ENCODE results near the gene GSS. TPM values are rescaled to one million over a fixed set of nuclear protein-coding genes. Genes with fewer than 3 reads are reported as not detected.

Gene GSS
- total RNA-seq, 1 experiment from 2014 or later, result 83.6 TPM

DNA sequence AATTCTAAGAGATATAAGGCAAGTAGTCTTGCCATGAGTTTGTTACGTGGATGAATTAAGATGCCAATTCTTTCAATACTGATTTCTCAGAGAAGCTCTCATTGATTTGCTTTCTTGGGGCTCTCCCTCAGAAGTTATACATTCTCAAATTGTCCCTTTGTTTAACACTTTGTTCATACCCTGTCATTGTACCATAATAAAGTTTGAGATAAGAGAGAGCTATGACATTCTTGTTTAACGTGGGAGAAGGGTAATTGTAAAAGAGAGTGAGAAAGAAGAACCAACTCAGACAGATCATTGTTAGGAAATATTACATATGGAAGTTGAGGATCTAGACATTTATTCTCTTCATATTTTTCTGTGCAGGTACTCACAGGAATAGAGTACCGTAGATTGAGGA, 60.1 kb downstream of the GSS start:
- Histone ChIP-seq H3K9me3 (ENCODE audit: control insufficient read depth in 1 of 2, insufficient read depth in 1 of 2, low read depth in 1 of 2, low read length in 2 of 2) (no peaks in the 10 kb centered on the region), H4K20me1 (ENCODE audit: insufficient read depth) (no peaks in the 10 kb centered on the region), H3K9me2 (ENCODE audit: insufficient read depth) (no peaks in the 10 kb centered on the region), H2AFZ (ENCODE audit: low read depth, low read length, poor library complexity, severe bottlenecking) (no peak overlapping the region), H3K4me2 (ENCODE audit: low read length) (no peak overlapping the region), H3K36me3 (ENCODE audit: control insufficient read depth in 1 of 2, insufficient read depth in 2 of 2, low read length in 2 of 2) (no peaks in the 10 kb centered on the region), H3K9ac (ENCODE audit: low read length) (no peak overlapping the region), H3K4me3 (replicated peaks in 1 of 2; ENCODE audit: low read depth in 1 of 2, low read length in 2 of 2) (no peak overlapping the region), H3K27ac (ENCODE audit: low read depth, low read length) (no peak overlapping the region), H3K79me2 (ENCODE audit: insufficient read depth, low read length) (no peaks in the 10 kb centered on the region), H3K27me3 (ENCODE audit: insufficient read depth, low read length) (no peaks in the 10 kb centered on the region), H3K4me1 (ENCODE audit: control insufficient read depth in 1 of 2, insufficient read depth in 2 of 2, low read length in 2 of 2) (peaks cover 10 to 26% of the 10 kb centered on the region in 2 experiments)
- ATAC-seq (no peak), DNase-seq (ENCODE audit: low read depth, low spot score) (no peak)
- BruUV-seq (replicated peaks), result no TSS peak
- ChIA-PET POLR2A (no interaction called here), RAD21 (ENCODE audit: low non-redundant PET in 1 of 2, low total read pairs in 2 of 2, uncharacterized antibody in 2 of 2, unreplicated experiment in 2 of 2) (no interaction called here), CTCF (no interaction called here)
- intact Hi-C loops (cut with micrococcal nuclease), result no loop called here
- TF ChIP-seq POLR2A (IDR thresholded peaks at IDR 0.05; ENCODE audit: borderline replicate concordance, extremely low read depth, insufficient read depth, insufficient read length) (no peak), SRF (IDR thresholded peaks at IDR 0.05; ENCODE audit: low read depth) (no peak), RAD21 (IDR thresholded peaks at IDR 0.05; ENCODE audit: low read depth) (no peak), ELF1 (IDR thresholded peaks at IDR 0.05; ENCODE audit: borderline replicate concordance, low read depth) (no peak), EZH2phosphoT487 (IDR thresholded peaks at IDR 0.05; ENCODE audit: borderline replicate concordance) (no peak), TCF7L2 (IDR thresholded peaks at IDR 0.05; ENCODE audit: borderline replicate concordance, extremely low read depth, insufficient read depth, insufficient read length) (no peak), EZH2 (IDR thresholded peaks at IDR 0.05) (no peak), POLR2AphosphoS5 (IDR thresholded peaks at IDR 0.05; ENCODE audit: low read depth, low read length) (no peak), SP1 (IDR thresholded peaks at IDR 0.05; ENCODE audit: low read depth) (no peak), SIN3A (IDR thresholded peaks at IDR 0.05; ENCODE audit: low read depth) (no peak), CBX3 (IDR thresholded peaks at IDR 0.05; ENCODE audit: low read depth) (no peak)
- TF ChIP-seq, protein P1, sequence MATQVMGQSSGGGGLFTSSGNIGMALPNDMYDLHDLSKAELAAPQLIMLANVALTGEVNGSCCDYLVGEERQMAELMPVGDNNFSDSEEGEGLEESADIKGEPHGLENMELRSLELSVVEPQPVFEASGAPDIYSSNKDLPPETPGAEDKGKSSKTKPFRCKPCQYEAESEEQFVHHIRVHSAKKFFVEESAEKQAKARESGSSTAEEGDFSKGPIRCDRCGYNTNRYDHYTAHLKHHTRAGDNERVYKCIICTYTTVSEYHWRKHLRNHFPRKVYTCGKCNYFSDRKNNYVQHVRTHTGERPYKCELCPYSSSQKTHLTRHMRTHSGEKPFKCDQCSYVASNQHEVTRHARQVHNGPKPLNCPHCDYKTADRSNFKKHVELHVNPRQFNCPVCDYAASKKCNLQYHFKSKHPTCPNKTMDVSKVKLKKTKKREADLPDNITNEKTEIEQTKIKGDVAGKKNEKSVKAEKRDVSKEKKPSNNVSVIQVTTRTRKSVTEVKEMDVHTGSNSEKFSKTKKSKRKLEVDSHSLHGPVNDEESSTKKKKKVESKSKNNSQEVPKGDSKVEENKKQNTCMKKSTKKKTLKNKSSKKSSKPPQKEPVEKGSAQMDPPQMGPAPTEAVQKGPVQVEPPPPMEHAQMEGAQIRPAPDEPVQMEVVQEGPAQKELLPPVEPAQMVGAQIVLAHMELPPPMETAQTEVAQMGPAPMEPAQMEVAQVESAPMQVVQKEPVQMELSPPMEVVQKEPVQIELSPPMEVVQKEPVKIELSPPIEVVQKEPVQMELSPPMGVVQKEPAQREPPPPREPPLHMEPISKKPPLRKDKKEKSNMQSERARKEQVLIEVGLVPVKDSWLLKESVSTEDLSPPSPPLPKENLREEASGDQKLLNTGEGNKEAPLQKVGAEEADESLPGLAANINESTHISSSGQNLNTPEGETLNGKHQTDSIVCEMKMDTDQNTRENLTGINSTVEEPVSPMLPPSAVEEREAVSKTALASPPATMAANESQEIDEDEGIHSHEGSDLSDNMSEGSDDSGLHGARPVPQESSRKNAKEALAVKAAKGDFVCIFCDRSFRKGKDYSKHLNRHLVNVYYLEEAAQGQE (IDR thresholded peaks at IDR 0.05; ENCODE audit: low read depth), result no peak
- TF ChIP-seq, protein P2, sequence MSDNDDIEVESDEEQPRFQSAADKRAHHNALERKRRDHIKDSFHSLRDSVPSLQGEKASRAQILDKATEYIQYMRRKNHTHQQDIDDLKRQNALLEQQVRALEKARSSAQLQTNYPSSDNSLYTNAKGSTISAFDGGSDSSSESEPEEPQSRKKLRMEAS (IDR thresholded peaks at IDR 0.05), result no peak

Measured in HCT116 (cell line).